GM12874 (cell line): ENCODE results near the gene LRCOL1.

Experiments
- TF ChIP-seq, protein P1 (sequence below): IDR thresholded peaks from 2 replicates; pipeline ENCODE4 v1.5.1; 2011; ENCODE audit warnings: low read depth, mild to moderate bottlenecking, control low read depth, low read length, moderate library complexity; ENCODE audit not compliant: insufficient read depth

Gene LRCOL1

DNA sequence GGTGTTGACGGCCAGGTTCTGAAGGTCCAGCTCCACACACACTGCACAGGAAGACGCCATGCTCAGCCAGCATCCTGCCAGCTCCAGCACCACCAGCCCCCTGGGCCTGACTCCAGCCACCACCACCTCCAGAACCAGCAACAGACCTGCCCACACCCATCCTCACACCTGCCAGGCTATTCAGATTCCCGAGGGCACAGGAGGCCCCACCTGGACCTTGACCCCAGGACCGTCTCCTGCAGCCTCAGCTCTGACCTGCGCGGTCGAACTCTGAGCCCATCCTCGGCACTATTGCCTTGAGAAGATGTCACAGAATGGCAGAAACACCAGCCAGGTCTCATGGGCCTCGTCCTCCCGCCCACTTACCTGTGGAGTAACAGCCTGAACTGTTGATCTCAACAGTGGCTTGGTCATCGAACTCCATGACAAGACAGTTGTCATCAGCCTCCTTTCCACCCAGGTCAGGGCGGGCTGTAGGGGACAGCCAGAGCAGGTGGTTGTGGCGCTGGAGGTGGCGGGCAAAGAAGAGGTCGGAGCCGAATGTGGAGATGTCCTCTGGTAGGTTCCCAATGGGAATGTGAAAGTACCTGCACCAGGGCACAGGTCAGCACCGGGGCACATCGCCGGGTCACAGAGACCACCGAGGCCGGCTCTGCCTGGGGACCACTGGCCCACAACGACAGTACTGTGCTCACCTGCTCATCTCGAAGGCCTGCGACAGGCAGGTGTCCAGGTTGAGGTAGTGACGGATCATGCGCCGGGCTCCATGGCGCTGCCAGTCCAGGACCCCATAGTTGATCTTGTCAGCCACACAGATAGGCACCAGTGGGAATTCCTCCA is 31.6 kb upstream of the LRCOL1 start:
- TF ChIP-seq, protein P1, sequence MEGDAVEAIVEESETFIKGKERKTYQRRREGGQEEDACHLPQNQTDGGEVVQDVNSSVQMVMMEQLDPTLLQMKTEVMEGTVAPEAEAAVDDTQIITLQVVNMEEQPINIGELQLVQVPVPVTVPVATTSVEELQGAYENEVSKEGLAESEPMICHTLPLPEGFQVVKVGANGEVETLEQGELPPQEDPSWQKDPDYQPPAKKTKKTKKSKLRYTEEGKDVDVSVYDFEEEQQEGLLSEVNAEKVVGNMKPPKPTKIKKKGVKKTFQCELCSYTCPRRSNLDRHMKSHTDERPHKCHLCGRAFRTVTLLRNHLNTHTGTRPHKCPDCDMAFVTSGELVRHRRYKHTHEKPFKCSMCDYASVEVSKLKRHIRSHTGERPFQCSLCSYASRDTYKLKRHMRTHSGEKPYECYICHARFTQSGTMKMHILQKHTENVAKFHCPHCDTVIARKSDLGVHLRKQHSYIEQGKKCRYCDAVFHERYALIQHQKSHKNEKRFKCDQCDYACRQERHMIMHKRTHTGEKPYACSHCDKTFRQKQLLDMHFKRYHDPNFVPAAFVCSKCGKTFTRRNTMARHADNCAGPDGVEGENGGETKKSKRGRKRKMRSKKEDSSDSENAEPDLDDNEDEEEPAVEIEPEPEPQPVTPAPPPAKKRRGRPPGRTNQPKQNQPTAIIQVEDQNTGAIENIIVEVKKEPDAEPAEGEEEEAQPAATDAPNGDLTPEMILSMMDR = no peak

DNA sequence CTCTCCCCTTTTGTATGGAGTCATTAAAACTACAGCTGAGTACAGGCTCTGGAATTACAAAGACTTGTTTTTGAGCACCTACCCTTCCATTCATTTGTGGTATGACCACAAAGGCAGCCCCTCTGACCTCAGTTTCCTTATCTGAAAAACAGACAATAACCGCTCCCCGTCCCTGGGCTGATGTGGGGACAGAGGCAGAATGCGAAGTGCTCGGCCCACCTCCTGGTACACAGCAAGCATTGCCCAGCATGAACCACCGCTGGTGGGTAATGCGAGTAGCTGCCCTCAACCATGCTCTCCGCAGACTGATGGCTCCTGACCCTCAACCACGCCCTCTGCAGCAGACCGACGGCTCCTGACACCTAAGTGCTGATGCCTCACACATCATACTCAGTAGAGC is 30.6 kb upstream of the LRCOL1 start:
- TF ChIP-seq, protein P1 = no peak

DNA sequence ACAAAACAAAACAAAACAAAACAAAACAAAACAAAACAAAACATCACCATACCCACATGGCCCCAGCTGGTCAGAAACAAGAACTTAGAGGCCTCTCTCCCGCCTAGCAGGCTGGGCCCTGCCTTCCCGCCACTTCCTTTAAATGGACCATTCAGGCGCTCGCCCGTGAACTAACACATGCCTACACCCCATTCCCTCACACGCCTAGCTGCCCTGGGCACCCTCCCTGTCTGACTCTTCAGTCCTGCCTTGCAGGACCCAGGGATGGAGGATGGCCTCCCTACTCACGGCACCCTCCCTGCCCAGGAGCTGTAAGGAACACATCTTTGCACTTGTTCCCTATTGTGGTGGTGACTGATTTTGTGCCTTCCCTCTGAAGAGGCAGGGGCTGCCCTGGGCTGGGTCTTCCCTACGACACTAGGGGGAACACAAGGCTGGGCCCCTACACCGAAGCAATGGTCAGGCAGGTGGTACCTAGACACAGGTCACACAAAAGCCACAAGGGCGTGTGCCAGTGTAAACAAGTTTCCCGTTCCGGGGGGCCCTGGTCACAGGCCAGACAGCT is 29.7 kb upstream of the LRCOL1 start:
- TF ChIP-seq, protein P1 = no peak

DNA sequence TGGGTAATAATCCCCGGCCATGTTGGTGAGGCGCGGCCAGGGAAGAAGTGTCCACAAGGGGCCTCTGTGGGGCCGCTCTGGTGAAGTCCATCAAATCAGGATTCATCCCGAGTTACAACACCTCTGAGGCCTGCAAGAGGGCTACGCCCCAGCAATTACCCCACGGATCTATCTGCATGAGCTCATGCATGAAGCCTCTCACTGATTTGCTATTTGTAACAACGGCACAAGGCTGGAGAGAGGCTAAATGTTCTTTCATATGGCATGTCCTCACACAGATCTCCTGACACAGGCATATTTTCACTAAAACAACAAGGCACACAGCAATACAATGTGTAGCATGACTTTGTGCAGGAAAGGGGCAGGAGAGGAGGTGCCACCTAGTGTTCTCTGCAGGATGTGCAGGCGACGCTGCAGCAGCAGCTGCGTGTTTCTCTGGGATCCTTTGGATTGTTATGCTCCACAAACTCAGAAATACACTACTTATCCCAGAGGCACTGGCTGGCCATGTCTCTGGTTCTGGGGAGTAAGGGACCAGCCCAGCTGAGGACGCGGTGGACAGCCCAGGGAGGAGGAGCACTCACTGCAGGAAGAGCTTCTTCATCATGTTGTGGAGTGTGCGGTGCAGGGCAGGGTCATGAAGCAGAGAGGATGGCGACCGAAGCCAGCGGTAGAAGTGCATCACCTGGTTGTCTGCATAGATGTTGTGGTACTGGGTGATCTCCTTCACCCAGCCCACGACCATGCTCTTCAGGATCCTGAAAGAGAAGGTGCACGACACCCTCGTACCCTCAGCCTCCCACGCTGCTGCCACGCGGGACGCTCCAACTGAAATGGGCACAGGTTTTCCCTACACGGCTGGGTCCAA is 28.4 kb upstream of the LRCOL1 start:
- TF ChIP-seq, protein P1 = peak; percentile 61

DNA sequence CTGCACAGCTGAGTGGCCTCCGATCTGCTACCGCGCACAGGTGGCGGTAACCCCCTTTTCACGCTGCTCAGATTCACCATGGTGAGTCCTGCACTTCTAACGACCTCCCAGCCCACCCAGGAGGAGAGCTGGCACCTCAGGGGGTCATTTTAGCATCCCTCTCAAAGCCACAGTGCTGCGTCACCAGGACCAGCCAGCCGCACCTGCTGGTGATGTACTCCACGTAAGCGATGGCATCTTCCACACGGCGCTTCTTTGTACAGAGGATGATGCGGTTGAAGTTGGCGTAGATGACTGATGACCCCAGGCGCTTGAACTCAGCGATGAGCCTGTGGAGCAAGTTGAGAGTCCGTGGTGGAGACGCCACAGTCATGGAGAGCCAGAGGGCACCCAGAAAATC is 27.4 kb upstream of the LRCOL1 start:
- TF ChIP-seq, protein P1 = no peak

DNA sequence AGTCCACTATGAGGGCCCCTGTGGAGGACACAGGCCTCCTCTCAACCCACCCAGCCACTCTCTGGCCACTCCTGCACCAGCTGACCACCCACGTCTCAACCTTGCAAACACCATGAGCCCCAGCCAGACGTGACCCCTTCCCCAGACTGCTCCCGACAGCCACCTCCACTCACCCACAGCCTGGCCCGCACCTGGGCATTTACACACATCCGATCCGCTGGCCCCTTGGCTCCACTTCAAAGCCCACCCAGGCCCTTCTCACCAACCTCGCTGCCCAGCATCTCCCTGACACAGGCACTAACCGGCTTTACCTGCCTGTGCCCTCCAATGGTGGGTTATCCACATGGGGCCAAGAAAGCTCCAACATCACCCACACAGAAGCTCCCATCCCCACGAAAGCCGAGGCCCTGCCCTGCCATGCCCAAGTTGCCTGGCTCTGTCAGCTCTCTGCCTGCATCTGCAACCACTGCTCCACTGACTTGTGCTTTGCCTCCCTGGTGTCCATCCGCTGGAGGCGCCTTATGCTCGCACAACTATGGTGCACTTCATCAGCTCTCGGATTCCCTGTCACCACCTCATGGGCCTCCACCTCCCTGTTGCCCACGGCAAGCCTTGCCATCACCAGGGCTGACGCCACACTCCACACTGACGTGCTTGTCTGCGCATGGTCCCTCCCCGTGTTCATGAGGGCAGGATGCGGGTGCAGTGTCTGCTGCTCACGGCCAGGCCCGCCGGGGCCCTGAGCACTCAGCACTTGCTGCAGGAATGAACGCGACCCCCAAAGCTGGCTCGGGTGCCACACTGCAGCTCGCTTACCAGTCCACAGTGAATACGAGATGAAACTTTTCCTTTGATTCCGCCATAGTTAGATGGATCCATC is 24.9 kb upstream of the LRCOL1 start:
- TF ChIP-seq, protein P1 = no peak
